Measurements from ENCODE around the gene JAG2. TPM values are rescaled to one million over a fixed set of nuclear protein-coding genes. Genes with fewer than 3 reads are reported as not detected.
A peak's percentile ranks its signal among the peaks of the same experiment; 100 is the strongest.

The JAG2 gene
- polyA plus RNA-seq (2012; ENCODE audit: low read depth, missing spikeins): 0.08 TPM

DNA sequence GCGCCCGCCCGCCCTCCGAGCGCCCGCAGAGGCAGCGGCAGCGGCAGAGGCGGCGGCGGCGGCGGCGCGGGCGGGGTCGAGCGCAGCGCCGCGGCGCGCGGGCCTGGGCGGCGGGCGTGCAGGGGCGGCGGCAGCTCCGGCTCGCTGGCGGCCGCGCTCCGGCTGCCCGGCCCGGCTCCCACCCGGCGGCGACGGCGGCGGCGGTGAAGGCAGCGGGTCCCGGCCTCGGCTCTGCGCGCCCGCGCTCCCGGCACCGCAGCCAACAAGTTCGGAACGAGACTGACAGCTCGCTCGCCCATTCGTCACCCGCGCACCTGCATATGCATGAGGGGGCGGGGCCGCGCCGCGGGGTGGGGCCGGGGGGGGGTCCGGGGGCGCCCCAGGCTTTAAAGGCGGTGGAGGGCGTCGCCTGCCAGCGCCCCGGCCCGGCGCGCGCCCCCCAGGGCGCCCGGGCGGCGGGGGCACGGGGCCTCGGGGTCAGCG, at the start of gene JAG2:
Gene JAG2 (minus strand): TSS at position 281 of the 483 bp plus-strand sequence. CDS start 356 bp downstream, outside the sequence.
- DNase-seq (ENCODE audit: insufficient read length, low spot score) (peak; percentile 66), FAIRE-seq (peak; percentile 76)
- peak; percentile 97 for TF ChIP-seq POU2F2 (IDR thresholded peaks at IDR 0.05; ENCODE audit: low read depth, low read length)
- no peak for TF ChIP-seq POLR2AphosphoS5 (IDR thresholded peaks at IDR 0.05; ENCODE audit: low read depth, low read length)
- no peak for TF ChIP-seq SPI1 (IDR thresholded peaks at IDR 0.05; ENCODE audit: low read depth, low read length)
- TF ChIP-seq PAX5 (IDR thresholded peaks at IDR 0.05; ENCODE audit: insufficient read depth, low read length, severe bottlenecking): no peak

DNA sequence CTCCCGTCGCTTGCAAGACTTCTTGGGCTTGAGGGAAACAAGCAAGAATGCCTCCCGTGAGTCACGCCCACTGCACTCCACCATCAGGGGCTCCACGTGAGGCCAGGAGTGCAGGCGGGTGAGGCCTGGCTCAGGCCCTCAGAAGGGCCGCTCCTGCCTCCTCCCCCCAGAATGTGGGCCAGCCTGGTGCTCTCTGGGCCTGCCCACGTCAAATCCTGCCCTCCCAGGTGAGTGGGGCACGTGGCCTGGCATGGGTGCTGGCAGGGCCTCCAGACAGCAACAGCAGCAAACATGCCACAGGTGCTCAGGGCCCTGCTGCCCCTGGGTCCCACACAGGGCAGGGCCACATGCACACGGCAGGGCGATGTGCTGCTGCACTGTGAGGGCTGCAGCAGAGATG, 49.2 kb upstream of the JAG2 start:
- TF ChIP-seq POLR2AphosphoS5 (IDR thresholded peaks at IDR 0.05; ENCODE audit: low read depth, low read length): no peak
- TF ChIP-seq POLR2A (IDR thresholded peaks at IDR 0.05; ENCODE audit: low read depth, low read length): no peak
- TF ChIP-seq SPI1 (IDR thresholded peaks at IDR 0.05; ENCODE audit: low read depth, low read length): no peak
- TF ChIP-seq POU2F2 (IDR thresholded peaks at IDR 0.05; ENCODE audit: low read depth, low read length): no peak
- TF ChIP-seq TAF1 (IDR thresholded peaks at IDR 0.05; ENCODE audit: low read depth, low read length): no peak
- TF ChIP-seq PAX5 (IDR thresholded peaks at IDR 0.05; ENCODE audit: insufficient read depth, low read length, severe bottlenecking): no peak
- DNase-seq (ENCODE audit: insufficient read length, low spot score) (no peak), FAIRE-seq (no peak)

DNA sequence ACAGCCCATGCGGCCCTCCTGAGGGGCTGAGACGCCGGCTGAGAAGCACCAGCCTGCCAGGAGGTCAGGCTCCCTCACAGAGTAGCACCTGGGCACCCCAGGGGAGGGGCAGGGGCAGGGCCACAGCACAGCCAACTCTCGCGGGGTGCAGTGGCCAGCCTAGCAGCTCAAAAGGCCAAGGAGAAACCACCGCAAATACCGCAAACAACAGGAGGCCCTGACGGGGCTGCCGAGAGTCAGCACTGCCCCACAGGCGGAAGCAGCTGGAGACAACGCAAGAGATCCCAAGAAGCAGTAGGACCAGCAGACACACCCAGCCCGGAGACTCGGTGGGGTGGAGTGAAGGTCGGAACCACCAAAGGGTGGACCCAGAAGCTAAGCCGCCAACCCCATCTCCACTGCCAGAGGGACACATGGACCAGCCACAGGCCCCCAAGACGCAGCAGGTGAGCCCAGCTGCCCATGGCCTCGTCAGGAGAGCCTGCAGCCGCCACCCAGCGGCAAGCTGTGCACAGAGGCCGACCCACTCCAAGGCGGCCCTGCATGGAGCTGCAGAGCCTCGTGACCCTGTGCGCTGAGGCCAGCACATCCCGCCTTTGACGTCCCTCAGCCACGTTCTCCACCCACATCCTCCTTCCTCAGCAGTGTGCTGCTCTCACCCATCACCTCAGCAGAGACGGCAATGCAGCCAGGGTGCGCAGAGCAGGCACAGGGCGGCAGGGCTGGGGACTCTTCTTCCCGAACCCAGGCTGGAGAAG, 48.1 kb upstream of the JAG2 start:
- no peak for TF ChIP-seq POLR2AphosphoS5 (IDR thresholded peaks at IDR 0.05; ENCODE audit: low read depth, low read length)
- no peak for TF ChIP-seq POLR2A (IDR thresholded peaks at IDR 0.05; ENCODE audit: low read depth, low read length)
- no peak for TF ChIP-seq TAF1 (IDR thresholded peaks at IDR 0.05; ENCODE audit: low read depth, low read length)
- no peak for TF ChIP-seq POU2F2 (IDR thresholded peaks at IDR 0.05; ENCODE audit: low read depth, low read length)
- no peak for TF ChIP-seq SPI1 (IDR thresholded peaks at IDR 0.05; ENCODE audit: low read depth, low read length)
- TF ChIP-seq PAX5 (IDR thresholded peaks at IDR 0.05; ENCODE audit: insufficient read depth, low read length, severe bottlenecking): no peak
- DNase-seq (ENCODE audit: insufficient read length, low spot score) (no peak), FAIRE-seq (no peak)

- FAIRE-seq (peak; percentile 91), DNase-seq (ENCODE audit: insufficient read length, low spot score) (no peak)
- TF ChIP-seq PAX5 (IDR thresholded peaks at IDR 0.05; ENCODE audit: insufficient read depth, low read length, severe bottlenecking): no peak
- TF ChIP-seq POLR2A (IDR thresholded peaks at IDR 0.05; ENCODE audit: low read depth, low read length): no peak
- TF ChIP-seq POU2F2 (IDR thresholded peaks at IDR 0.05; ENCODE audit: low read depth, low read length): no peak
- TF ChIP-seq SPI1 (IDR thresholded peaks at IDR 0.05; ENCODE audit: low read depth, low read length): no peak
- no peak for TF ChIP-seq POLR2AphosphoS5 (IDR thresholded peaks at IDR 0.05; ENCODE audit: low read depth, low read length)
- TF ChIP-seq TAF1 (IDR thresholded peaks at IDR 0.05; ENCODE audit: low read depth, low read length): no peak
Measured at GRCh38 chr14:105215602-105216001, 47.0 kb upstream of the JAG2 start.

DNA sequence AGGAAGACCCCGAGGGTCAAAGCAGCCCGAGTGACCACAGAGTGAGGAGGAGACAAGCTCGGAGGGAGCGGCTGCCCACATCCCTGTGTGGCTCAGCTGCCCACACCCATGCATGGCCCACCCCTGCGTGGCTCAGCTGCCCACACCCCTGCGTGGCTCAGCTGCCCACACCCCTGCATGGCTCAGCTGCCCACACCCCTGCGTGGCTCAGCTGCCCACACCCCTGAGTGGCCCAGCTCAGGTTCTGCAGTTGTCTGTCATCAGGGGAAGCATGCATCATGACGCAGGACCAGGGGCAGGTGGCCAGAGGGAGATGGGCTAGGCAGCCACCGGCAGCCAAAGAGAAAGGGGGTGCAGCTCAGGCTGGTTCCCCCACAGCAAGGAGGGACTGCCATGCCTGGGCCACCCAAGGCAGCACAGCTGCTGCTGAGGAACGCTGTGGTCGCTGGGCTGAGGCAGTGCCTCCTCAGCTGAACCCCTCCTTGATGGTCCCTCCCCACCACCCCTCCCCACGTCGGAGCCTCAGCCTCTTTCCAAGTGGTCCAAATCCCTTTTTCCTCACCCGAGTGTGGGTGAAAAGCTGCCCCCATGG, 45.8 kb upstream of the JAG2 start:
- FAIRE-seq (no peak), DNase-seq (ENCODE audit: insufficient read length, low spot score) (no peak)
- TF ChIP-seq POLR2AphosphoS5 (IDR thresholded peaks at IDR 0.05; ENCODE audit: low read depth, low read length) (no peak), SPI1 (IDR thresholded peaks at IDR 0.05; ENCODE audit: low read depth, low read length) (no peak)

DNA sequence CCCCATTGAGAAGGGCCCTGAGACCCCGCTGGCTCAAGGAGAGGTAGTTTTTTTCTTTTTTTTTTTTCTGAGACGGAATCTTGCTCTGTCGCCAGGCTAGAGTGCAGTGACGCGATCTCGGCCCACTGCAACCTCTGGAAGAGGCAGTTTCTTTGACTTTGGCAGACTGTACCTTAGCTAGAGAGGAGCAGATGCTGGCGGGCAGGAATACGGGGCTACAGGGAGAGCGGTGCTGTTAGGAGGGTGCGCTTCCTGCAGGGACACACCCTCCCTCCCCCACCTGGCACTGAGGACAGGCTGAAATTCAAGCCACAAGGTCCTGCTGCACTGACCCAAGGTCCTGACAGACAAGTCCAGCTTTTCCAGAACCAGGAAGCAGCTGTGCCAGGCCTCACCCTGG, 44.8 kb upstream of the JAG2 start:
- no peak for DNase-seq (ENCODE audit: insufficient read length, low spot score)
- no peak for FAIRE-seq
- TF ChIP-seq POLR2A (IDR thresholded peaks at IDR 0.05; ENCODE audit: low read depth, low read length) (no peak), POU2F2 (IDR thresholded peaks at IDR 0.05; ENCODE audit: low read depth, low read length) (no peak), POLR2AphosphoS5 (IDR thresholded peaks at IDR 0.05; ENCODE audit: low read depth, low read length) (no peak), TAF1 (IDR thresholded peaks at IDR 0.05; ENCODE audit: low read depth, low read length) (no peak), SPI1 (IDR thresholded peaks at IDR 0.05; ENCODE audit: low read depth, low read length) (no peak), PAX5 (IDR thresholded peaks at IDR 0.05; ENCODE audit: insufficient read depth, low read length, severe bottlenecking) (no peak)

- no peak for DNase-seq (ENCODE audit: insufficient read length, low spot score)
- no peak for FAIRE-seq
- TF ChIP-seq POLR2A (IDR thresholded peaks at IDR 0.05; ENCODE audit: low read depth, low read length) (no peak), SPI1 (IDR thresholded peaks at IDR 0.05; ENCODE audit: low read depth, low read length) (no peak), PAX5 (IDR thresholded peaks at IDR 0.05; ENCODE audit: insufficient read depth, low read length, severe bottlenecking) (no peak), TAF1 (IDR thresholded peaks at IDR 0.05; ENCODE audit: low read depth, low read length) (no peak), POU2F2 (IDR thresholded peaks at IDR 0.05; ENCODE audit: low read depth, low read length) (no peak), POLR2AphosphoS5 (IDR thresholded peaks at IDR 0.05; ENCODE audit: low read depth, low read length) (no peak)
Measured at GRCh38 chr14:105212541-105213300, 44.1 kb upstream of the JAG2 start.

GRCh38 chr14:105211758-105212089, 43.1 kb upstream of the JAG2 start:
- FAIRE-seq: no peak
- no peak for DNase-seq (ENCODE audit: insufficient read length, low spot score)
- TF ChIP-seq POLR2A (IDR thresholded peaks at IDR 0.05; ENCODE audit: low read depth, low read length) (no peak), TAF1 (IDR thresholded peaks at IDR 0.05; ENCODE audit: low read depth, low read length) (no peak), POU2F2 (IDR thresholded peaks at IDR 0.05; ENCODE audit: low read depth, low read length) (no peak), SPI1 (IDR thresholded peaks at IDR 0.05; ENCODE audit: low read depth, low read length) (no peak), POLR2AphosphoS5 (IDR thresholded peaks at IDR 0.05; ENCODE audit: low read depth, low read length) (no peak), PAX5 (IDR thresholded peaks at IDR 0.05; ENCODE audit: insufficient read depth, low read length, severe bottlenecking) (no peak)

GRCh38 chr14:105211086-105211757, 42.6 kb upstream of the JAG2 start:
- no peak for TF ChIP-seq TAF1 (IDR thresholded peaks at IDR 0.05; ENCODE audit: low read depth, low read length)
- TF ChIP-seq POLR2A (IDR thresholded peaks at IDR 0.05; ENCODE audit: low read depth, low read length): no peak
- TF ChIP-seq POLR2AphosphoS5 (IDR thresholded peaks at IDR 0.05; ENCODE audit: low read depth, low read length): no peak
- TF ChIP-seq PAX5 (IDR thresholded peaks at IDR 0.05; ENCODE audit: insufficient read depth, low read length, severe bottlenecking): no peak
- TF ChIP-seq SPI1 (IDR thresholded peaks at IDR 0.05; ENCODE audit: low read depth, low read length): no peak
- FAIRE-seq (no peak), DNase-seq (ENCODE audit: insufficient read length, low spot score) (no peak)

Data from GM12891 (cell line).